Neural progenitor cell (in vitro differentiated cells): Measurements from ENCODE around the gene JCAD. TPM values are rescaled to one million over a fixed set of nuclear protein-coding genes. Genes with fewer than 3 reads are reported as not detected.

ENCODE experiments used
- DNase-seq: peaks from one replicate; pipeline ENCODE4 v3.0.0-alpha.2; 2016; ENCODE audit warnings: low spot score
- H2AFZ ChIP-seq: fragments of 200-600 bp; sonication (generic); replicated peaks from 2 replicates; pipeline ENCODE4 v1.6.1; 2016; ENCODE audit warnings: antibody characterized with exemption
- H3F3A ChIP-seq: fragments of 200-600 bp; sonication (generic); 2 replicates; pipeline ENCODE4 v1.6.1; 2016; ENCODE audit warnings: antibody characterized with exemption, low read depth
- H3K27ac ChIP-seq: fragments of 200-600 bp; sonication (generic); 2 replicates; pipeline ENCODE4 v1.5.1; 2016; ENCODE audit warnings: mild to moderate bottlenecking
- H3K27me3 ChIP-seq: fragments of 200-600 bp; sonication (generic); 2 replicates; pipeline ENCODE4 v1.6.1; 2016; ENCODE audit warnings: mild to moderate bottlenecking, moderate library complexity
- H3K36me3 ChIP-seq: fragments of 200-600 bp; sonication (generic); 2 replicates; pipeline ENCODE4 v1.5.1; 2016
- H3K4me1 ChIP-seq: fragments of 200-600 bp; sonication (generic); 2 replicates; pipeline ENCODE4 v1.6.1; 2016; ENCODE audit warnings: mixed run types
- H3K4me2 ChIP-seq: fragments of 200-600 bp; sonication (generic); 2 replicates; pipeline ENCODE4 v1.6.1; 2016
- H3K4me3 ChIP-seq: fragments of 200-600 bp; sonication (generic); 2 replicates; pipeline ENCODE4 v1.5.1; 2016
- H3K79me2 ChIP-seq: fragments of 200-600 bp; sonication (generic); 2 replicates; pipeline ENCODE4 v1.6.1; 2016; ENCODE audit warnings: low read depth
- H3K9ac ChIP-seq: fragments of 200-600 bp; sonication (generic); 2 replicates; pipeline ENCODE4 v1.6.1; 2016
- H3K9me3 ChIP-seq: fragments of 200-600 bp; sonication (generic); 2 replicates; pipeline ENCODE4 v1.5.1; 2016; ENCODE audit warnings: low read depth
- H4K20me1 ChIP-seq: fragments of 200-600 bp; sonication (generic); 2 replicates; pipeline ENCODE4 v1.6.1; 2016; ENCODE audit warnings: low read depth
- H3K27ac Mint-ChIP-seq: 3 replicates; pipeline ENCODE4 v1.8.0; 2021; ENCODE audit warnings: mixed read lengths
- H3K27me3 Mint-ChIP-seq: 2 replicates; pipeline ENCODE4 v1.8.0; 2022; ENCODE audit warnings: low read depth, mild to moderate bottlenecking, inconsistent platforms, moderate library complexity, mixed read lengths; ENCODE audit not compliant: insufficient read depth
- H3K36me3 Mint-ChIP-seq: 3 replicates; pipeline ENCODE4 v1.8.0; 2021; ENCODE audit warnings: mixed read lengths
- H3K4me1 Mint-ChIP-seq: 3 replicates; pipeline ENCODE4 v1.8.0; 2021; ENCODE audit warnings: mixed read lengths
- H3K4me3 Mint-ChIP-seq: 3 replicates; pipeline ENCODE4 v1.8.0; 2021; ENCODE audit warnings: mild to moderate bottlenecking, moderate library complexity, mixed read lengths
- H3K9me3 Mint-ChIP-seq: 3 replicates; pipeline ENCODE4 v1.8.0; 2020; ENCODE audit warnings: mixed read lengths
- CTCF ChIP-seq: fragments of 200-600 bp; sonication (generic); IDR thresholded peaks from 2 replicates; pipeline ENCODE4 v1.5.1; 2017; ENCODE audit warnings: antibody characterized with exemption, mild to moderate bottlenecking
- EZH2 ChIP-seq: fragments of 200-600 bp; sonication (generic); IDR thresholded peaks from 2 replicates; pipeline ENCODE4 v1.6.1; 2017; ENCODE audit warnings: antibody characterized with exemption, mild to moderate bottlenecking, moderate library complexity
- EZH2phosphoT487 ChIP-seq: fragments of 200-600 bp; sonication (generic); IDR thresholded peaks from 2 replicates; pipeline ENCODE4 v1.6.1; 2017; ENCODE audit warnings: antibody characterized with exemption
- total RNA-seq: library from RNA; depleted of rRNA; stranded (reverse); fragments of >200 nt; gene quantifications from 2 replicates; pipeline ENCODE4 v1.2.3, GENCODE V29; 2015; ENCODE audit warnings: low replicate concordance

Gene JCAD
- total RNA-seq, 1 donor from 2014 or later = 1.3 TPM

GRCh38 chr10:29973921-29974320 lies 85.5 kb downstream of the JCAD start:
- H2AFZ ChIP-seq = no peak overlapping the region
- no peak overlapping the region for H3K4me3 Mint-ChIP-seq
- H3K4me2 ChIP-seq = no peak overlapping the region
- no peaks in the 10 kb centered on the region for H4K20me1 ChIP-seq
- H3K27me3 ChIP-seq = no peaks in the 10 kb centered on the region
- DNase-seq = no peak
- H3K36me3 Mint-ChIP-seq = no peaks in the 10 kb centered on the region
- peaks cover 13% of the 10 kb centered on the region for H3K9me3 Mint-ChIP-seq
- H3K27ac Mint-ChIP-seq = no peak overlapping the region
- H3K4me1 ChIP-seq = no peaks in the 10 kb centered on the region
- H3K4me1 Mint-ChIP-seq = peaks cover 3% of the 10 kb centered on the region
- peaks cover 2% of the 10 kb centered on the region for H3K27me3 Mint-ChIP-seq
- no peaks in the 10 kb centered on the region for H3F3A ChIP-seq
- H3K79me2 ChIP-seq = no peaks in the 10 kb centered on the region
- H3K9ac ChIP-seq = no peak overlapping the region
- no peak overlapping the region for H3K27ac ChIP-seq
- TF ChIP-seq EZH2phosphoT487 = no peak
- H3K4me3 ChIP-seq = no peak overlapping the region
- H3K36me3 ChIP-seq = no peaks in the 10 kb centered on the region
- H3K9me3 ChIP-seq = no peaks in the 10 kb centered on the region

GRCh38 chr10:29970576-29970975 lies 88.8 kb downstream of the JCAD start:
- no peaks in the 10 kb centered on the region for H3K4me1 ChIP-seq
- TF ChIP-seq CTCF (no peak), EZH2 (no peak), EZH2phosphoT487 (no peak)
- H3K36me3 Mint-ChIP-seq = no peaks in the 10 kb centered on the region
- H3K27ac Mint-ChIP-seq = no peak overlapping the region
- H3K9me3 Mint-ChIP-seq = peaks cover 13% of the 10 kb centered on the region
- H3K27me3 Mint-ChIP-seq = peaks cover 2% of the 10 kb centered on the region
- H3K27me3 ChIP-seq = no peaks in the 10 kb centered on the region
- no peaks in the 10 kb centered on the region for H3K9me3 ChIP-seq
- H2AFZ ChIP-seq = no peak overlapping the region
- DNase-seq = no peak
- H3K4me3 ChIP-seq = no peak overlapping the region
- H3K4me3 Mint-ChIP-seq = no peak overlapping the region
- H3K79me2 ChIP-seq = no peaks in the 10 kb centered on the region
- no peak overlapping the region for H3K4me2 ChIP-seq
- no peak overlapping the region for H3K9ac ChIP-seq
- no peaks in the 10 kb centered on the region for H4K20me1 ChIP-seq
- H3K4me1 Mint-ChIP-seq = peaks cover 3% of the 10 kb centered on the region
- no peaks in the 10 kb centered on the region for H3F3A ChIP-seq
- H3K27ac ChIP-seq = no peak overlapping the region
- H3K36me3 ChIP-seq = no peaks in the 10 kb centered on the region

GRCh38 chr10:29970012-29970396 lies 89.4 kb downstream of the JCAD start:
- TF ChIP-seq CTCF (no peak), EZH2 (no peak), EZH2phosphoT487 (no peak)
- Histone ChIP-seq H3K27me3 (no peaks in the 10 kb centered on the region), H3K9me3 (no peaks in the 10 kb centered on the region), H3F3A (no peaks in the 10 kb centered on the region), H3K27ac (no peak overlapping the region), H3K4me2 (no peak overlapping the region), H3K4me1 (no peaks in the 10 kb centered on the region), H3K79me2 (no peaks in the 10 kb centered on the region), H3K4me3 (no peak overlapping the region), H2AFZ (no peak overlapping the region), H3K9ac (no peak overlapping the region), H4K20me1 (no peaks in the 10 kb centered on the region), H3K36me3 (no peaks in the 10 kb centered on the region)
- no peak overlapping the region for H3K27ac Mint-ChIP-seq
- H3K4me1 Mint-ChIP-seq = peaks cover 3% of the 10 kb centered on the region
- H3K27me3 Mint-ChIP-seq = peaks cover 2% of the 10 kb centered on the region
- no peak overlapping the region for H3K4me3 Mint-ChIP-seq
- H3K9me3 Mint-ChIP-seq = peaks cover 12% of the 10 kb centered on the region
- no peak for DNase-seq
- H3K36me3 Mint-ChIP-seq = no peaks in the 10 kb centered on the region

DNA sequence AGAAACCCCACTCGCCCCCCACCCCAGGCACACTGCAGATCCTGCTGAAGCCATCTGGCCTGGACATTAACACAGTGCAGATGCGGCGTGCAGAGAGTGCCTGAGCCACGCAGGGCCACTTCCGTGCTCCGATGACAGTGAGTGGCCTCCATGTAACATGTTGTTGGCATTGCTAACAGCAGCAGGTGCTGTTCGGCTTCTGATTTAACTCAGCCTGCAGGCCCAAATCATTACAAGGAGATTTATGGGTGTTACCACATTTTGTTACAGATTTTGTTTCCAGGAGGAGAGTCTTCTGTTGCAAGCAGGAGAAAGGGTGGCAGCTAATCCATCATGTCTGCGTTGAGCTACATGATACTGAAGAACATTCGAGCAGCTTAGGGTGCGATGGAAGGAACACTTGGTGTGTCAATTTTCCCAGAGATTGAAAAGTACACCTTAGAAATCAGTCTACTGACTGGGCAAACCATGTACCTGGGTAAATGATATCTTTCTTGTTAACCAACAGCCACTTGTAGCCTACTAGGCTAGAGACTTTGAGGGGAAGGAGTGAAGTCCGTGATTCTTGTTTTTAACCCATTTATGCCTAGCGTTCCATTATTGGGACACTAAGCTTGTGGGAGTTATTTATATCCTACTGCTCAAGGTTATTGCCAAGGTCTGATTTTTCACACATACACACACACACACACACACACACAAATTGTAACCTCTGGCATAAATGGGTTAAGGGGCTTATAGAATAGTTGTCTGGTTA lies 90.0 kb downstream of the JCAD start:
- TF ChIP-seq EZH2phosphoT487 (no peak), CTCF (no peak), EZH2 (no peak)
- H3K27ac Mint-ChIP-seq = no peak overlapping the region

More for the DNA sequence above, 90.0 kb downstream of the JCAD start:
- H3K79me2 ChIP-seq = no peaks in the 10 kb centered on the region
- H3K36me3 ChIP-seq = no peaks in the 10 kb centered on the region
- no peaks in the 10 kb centered on the region for H3K36me3 Mint-ChIP-seq
- H3K27me3 Mint-ChIP-seq = peaks cover 2% of the 10 kb centered on the region
- no peak overlapping the region for H2AFZ ChIP-seq
- no peak overlapping the region for H3K4me3 ChIP-seq
- peaks cover 7% of the 10 kb centered on the region for H3K4me1 Mint-ChIP-seq
- peaks cover 6% of the 10 kb centered on the region for H3K9me3 Mint-ChIP-seq
- no peaks in the 10 kb centered on the region for H3F3A ChIP-seq
- H3K27me3 ChIP-seq = no peaks in the 10 kb centered on the region
- no peak overlapping the region for H3K9ac ChIP-seq
- H3K4me2 ChIP-seq = no peak overlapping the region
- H3K4me3 Mint-ChIP-seq = no peak overlapping the region
- H4K20me1 ChIP-seq = no peaks in the 10 kb centered on the region
- DNase-seq = no peak
- no peaks in the 10 kb centered on the region for H3K9me3 ChIP-seq
- H3K4me1 ChIP-seq = no peaks in the 10 kb centered on the region
- H3K27ac ChIP-seq = no peak overlapping the region
